H9 (cell line): ENCODE measurements around the gene FAM9C. TPM values are rescaled to one million over a fixed set of nuclear protein-coding genes. Genes with fewer than 3 reads are reported as not detected.

Experiments used
- DNase-seq: peaks from one replicate; pipeline ENCODE4 v3.0.0-alpha.2; 2017
- H2AFZ ChIP-seq: one replicate; pipeline ENCODE4 v1.6.1; 2013; ENCODE audit warnings: mild to moderate bottlenecking, low read length, control low read depth, moderate library complexity
- H2AK5ac ChIP-seq: 2 replicates; pipeline ENCODE4 v1.6.1; 2013; ENCODE audit warnings: low read length, control low read depth, mixed read lengths; ENCODE audit not compliant: insufficient read length
- H2BK120ac ChIP-seq: one replicate; pipeline ENCODE4 v1.6.1; 2013; ENCODE audit warnings: low read depth, mild to moderate bottlenecking, low read length, control low read depth, inconsistent platforms; ENCODE audit not compliant: poor library complexity, severe bottlenecking
- H2BK12ac ChIP-seq: 2 replicates; pipeline ENCODE4 v1.6.1; 2013; ENCODE audit warnings: low read length, control low read depth, mixed read lengths, low read depth; ENCODE audit not compliant: insufficient read length
- H2BK15ac ChIP-seq: 2 replicates; pipeline ENCODE4 v1.6.1; 2013; ENCODE audit warnings: low read depth, low read length, control low read depth
- H2BK20ac ChIP-seq: one replicate; pipeline ENCODE4 v1.6.1; 2013; ENCODE audit warnings: low read depth, mild to moderate bottlenecking, low read length, control low read depth, inconsistent platforms; ENCODE audit not compliant: poor library complexity, severe bottlenecking
- H2BK5ac ChIP-seq: 2 replicates; pipeline ENCODE4 v1.6.1; 2013; ENCODE audit warnings: low read length, control low read depth, mixed read lengths; ENCODE audit not compliant: insufficient read length
- H3K14ac ChIP-seq: 2 replicates; pipeline ENCODE4 v1.6.1; 2013; ENCODE audit warnings: low read length, control low read depth; ENCODE audit not compliant: insufficient read depth
- H3K18ac ChIP-seq: 2 replicates; pipeline ENCODE4 v1.6.1; 2013; ENCODE audit warnings: low read depth, mild to moderate bottlenecking, mixed read lengths, low read length, control low read depth; ENCODE audit not compliant: insufficient read length
- H3K23ac ChIP-seq: 2 replicates; pipeline ENCODE4 v1.6.1; 2013; ENCODE audit warnings: low read length, control low read depth, mixed read lengths, low read depth; ENCODE audit not compliant: insufficient read length
- H3K23me2 ChIP-seq: 2 replicates; pipeline ENCODE4 v1.6.1; 2013; ENCODE audit warnings: low read depth, mild to moderate bottlenecking, mixed read lengths, low read length, control low read depth; ENCODE audit not compliant: insufficient read length, poor library complexity, severe bottlenecking
- H3K27ac ChIP-seq: 2 replicates; pipeline ENCODE4 v1.5.1; 2013; ENCODE audit warnings: low read length, control low read depth, mixed read lengths, low read depth; ENCODE audit not compliant: insufficient read length
- H3K27me3 ChIP-seq: 2 replicates; pipeline ENCODE4 v1.6.1; 2013; ENCODE audit warnings: low read length, control low read depth, inconsistent platforms; ENCODE audit not compliant: insufficient read depth
- H3K4ac ChIP-seq: 2 replicates; pipeline ENCODE4 v1.6.1; 2013; ENCODE audit warnings: low read depth, mild to moderate bottlenecking, control low read depth, inconsistent platforms, low read length, moderate library complexity
- H3K4me1 ChIP-seq: 2 replicates; pipeline ENCODE4 v1.6.1; 2013; ENCODE audit warnings: low read length, control low read depth, inconsistent platforms; ENCODE audit not compliant: insufficient read depth
- H3K4me2 ChIP-seq: 2 replicates; pipeline ENCODE4 v1.6.1; 2013; ENCODE audit warnings: low read length, control low read depth, mixed read lengths; ENCODE audit not compliant: insufficient read length, insufficient read depth
- H3K56ac ChIP-seq: 2 replicates; pipeline ENCODE4 v1.6.1; 2013; ENCODE audit warnings: low read depth, mild to moderate bottlenecking, mixed read lengths, low read length, control low read depth; ENCODE audit not compliant: insufficient read length
- H3K79me1 ChIP-seq: 2 replicates; pipeline ENCODE4 v1.6.1; 2013; ENCODE audit warnings: low read depth, mild to moderate bottlenecking, moderate library complexity, low read length, control low read depth, inconsistent platforms; ENCODE audit not compliant: insufficient read depth, poor library complexity, severe bottlenecking
- H3K79me2 ChIP-seq: 2 replicates; pipeline ENCODE4 v1.6.1; 2013; ENCODE audit warnings: low read length, control low read depth, inconsistent platforms; ENCODE audit not compliant: insufficient read depth
- H3K9ac ChIP-seq: 2 replicates; pipeline ENCODE4 v1.6.1; 2013; ENCODE audit warnings: low read length, control low read depth, mixed read lengths; ENCODE audit not compliant: insufficient read length; ENCODE audit errors: extremely low read depth
- H3K9me3 ChIP-seq: one replicate; pipeline ENCODE4 v1.6.1; 2013; ENCODE audit warnings: low read depth, low read length, inconsistent platforms; ENCODE audit not compliant: control insufficient read depth
- H3T11ph ChIP-seq: one replicate; pipeline ENCODE4 v1.6.1; 2013; ENCODE audit warnings: mild to moderate bottlenecking, low read length, control low read depth, inconsistent platforms
- H4K20me1 ChIP-seq: one replicate; pipeline ENCODE4 v1.6.1; 2013; ENCODE audit not compliant: control insufficient read depth, insufficient read length, insufficient read depth
- H4K5ac ChIP-seq: 2 replicates; pipeline ENCODE4 v1.6.1; 2013; ENCODE audit warnings: low read depth, mild to moderate bottlenecking, mixed read lengths, low read length, control low read depth; ENCODE audit not compliant: insufficient read length
- H4K8ac ChIP-seq: replicated peaks from 2 replicates; pipeline ENCODE4 v1.6.1; 2013; ENCODE audit warnings: low read length, control low read depth, mixed read lengths, low read depth; ENCODE audit not compliant: insufficient read length
- H4K91ac ChIP-seq: 2 replicates; pipeline ENCODE4 v1.6.1; 2013; ENCODE audit warnings: low read depth, mild to moderate bottlenecking, moderate library complexity, mixed read lengths, low read length, control low read depth; ENCODE audit not compliant: insufficient read length
- H3K27ac Mint-ChIP-seq, 3 experiments: 2 replicates in 2 of 3; 3 replicates in 1 of 3; pipeline ENCODE4 v1.8.0; 2020 to 2021; ENCODE audit warnings: mixed read lengths in 3 of 3, mild to moderate bottlenecking in 1 of 3, moderate library complexity in 1 of 3
- H3K27me3 Mint-ChIP-seq: 2 replicates; pipeline ENCODE4 v1.8.0; 2021; ENCODE audit warnings: low read depth, mild to moderate bottlenecking, moderate library complexity, mixed read lengths
- H3K36me3 Mint-ChIP-seq, 3 experiments: 2 replicates in 2 of 3; 3 replicates in 1 of 3; pipeline ENCODE4 v1.8.0; 2020 to 2021; ENCODE audit warnings: low read depth in 3 of 3, mixed read lengths in 3 of 3; ENCODE audit not compliant: insufficient read depth in 1 of 3
- H3K4me1 Mint-ChIP-seq, 2 experiments: 2 replicates each; pipeline ENCODE4 v1.8.0; 2020; ENCODE audit warnings: mixed read lengths in 2 of 2
- H3K4me3 Mint-ChIP-seq, 2 experiments: 2 replicates in 1 of 2; 3 replicates in 1 of 2; pipeline ENCODE4 v1.8.0; 2020 to 2021; ENCODE audit warnings: mild to moderate bottlenecking in 2 of 2, mixed read lengths in 2 of 2, moderate library complexity in 1 of 2
- H3K9me3 Mint-ChIP-seq, 2 experiments: 2 replicates in 1 of 2; 3 replicates in 1 of 2; pipeline ENCODE4 v1.8.0; 2020; ENCODE audit warnings: mild to moderate bottlenecking in 2 of 2, mixed read lengths in 2 of 2, moderate library complexity in 1 of 2
- WGBS: extraction: QIAGEN DNeasy Blood & Tissue Kit; methylation state at CpG from one replicate; pipeline ENCODE4 v1.1.7; 2013; ENCODE audit warnings: missing lambda C conversion rate, low lambda C conversion rate, mixed read lengths; ENCODE audit not compliant: insufficient read length; ENCODE audit errors: extremely low coverage; 5-methylcytosine and 5-hydroxymethylcytosine counted together
- total RNA-seq: library from RNA; stranded (reverse); gene quantifications from 2 replicates; pipeline ENCODE4 v1.2.1, GENCODE V29; 2021
- TF ChIP-seq, protein P1 (sequence below): fragments of 200-600 bp; sonication (generic); conservative IDR thresholded peaks from 3 replicates; pipeline ENCODE4 v1.8.0; 2021; ENCODE audit warnings: antibody characterized with exemption, mild to moderate bottlenecking

FAM9C gene
- total RNA-seq, 1 experiment from 2014 or later, result not detected

DNA sequence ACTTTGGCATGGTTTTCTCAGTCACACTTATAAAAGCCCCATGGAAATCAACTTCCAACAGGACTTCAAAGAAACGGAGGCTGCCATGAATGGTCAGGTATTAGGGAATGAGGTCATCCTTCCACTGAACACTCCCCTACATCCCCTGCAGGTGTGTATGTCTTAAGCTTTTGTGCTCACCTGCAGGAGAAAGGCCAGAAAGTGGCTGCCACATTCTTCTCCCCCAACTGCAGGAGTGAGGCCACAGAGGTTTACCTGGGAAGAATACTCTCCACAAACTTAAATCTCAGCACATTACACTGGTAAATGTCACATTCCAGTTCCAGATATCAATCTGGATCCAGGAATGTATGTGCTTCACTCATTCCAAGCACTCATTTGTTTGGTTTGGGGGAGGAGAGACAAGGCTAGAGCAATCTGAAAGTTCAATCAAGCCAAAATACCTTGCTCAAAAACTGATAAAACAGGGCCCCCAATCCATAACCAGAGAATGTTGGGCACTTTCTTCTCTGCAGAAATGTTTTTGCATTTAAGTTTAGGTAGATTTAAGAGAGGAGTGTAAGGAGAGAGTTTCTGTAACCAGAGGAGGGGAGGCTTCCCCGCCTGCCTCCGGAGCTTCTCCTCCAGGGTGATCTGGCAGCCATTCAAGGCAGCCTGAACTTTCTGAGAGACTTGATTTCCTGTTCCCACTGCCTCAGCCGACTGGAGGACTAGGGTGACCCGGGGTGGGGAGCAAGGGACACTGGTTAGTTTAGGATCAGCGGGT lies 15.4 kb downstream of the FAM9C start:
- WGBS, result no CpG with 5 or more reads among the region's 6 CpGs
- DNase-seq, result peak; percentile 53
- no peak overlapping the region for H3K56ac ChIP-seq
- TF ChIP-seq, protein P1, sequence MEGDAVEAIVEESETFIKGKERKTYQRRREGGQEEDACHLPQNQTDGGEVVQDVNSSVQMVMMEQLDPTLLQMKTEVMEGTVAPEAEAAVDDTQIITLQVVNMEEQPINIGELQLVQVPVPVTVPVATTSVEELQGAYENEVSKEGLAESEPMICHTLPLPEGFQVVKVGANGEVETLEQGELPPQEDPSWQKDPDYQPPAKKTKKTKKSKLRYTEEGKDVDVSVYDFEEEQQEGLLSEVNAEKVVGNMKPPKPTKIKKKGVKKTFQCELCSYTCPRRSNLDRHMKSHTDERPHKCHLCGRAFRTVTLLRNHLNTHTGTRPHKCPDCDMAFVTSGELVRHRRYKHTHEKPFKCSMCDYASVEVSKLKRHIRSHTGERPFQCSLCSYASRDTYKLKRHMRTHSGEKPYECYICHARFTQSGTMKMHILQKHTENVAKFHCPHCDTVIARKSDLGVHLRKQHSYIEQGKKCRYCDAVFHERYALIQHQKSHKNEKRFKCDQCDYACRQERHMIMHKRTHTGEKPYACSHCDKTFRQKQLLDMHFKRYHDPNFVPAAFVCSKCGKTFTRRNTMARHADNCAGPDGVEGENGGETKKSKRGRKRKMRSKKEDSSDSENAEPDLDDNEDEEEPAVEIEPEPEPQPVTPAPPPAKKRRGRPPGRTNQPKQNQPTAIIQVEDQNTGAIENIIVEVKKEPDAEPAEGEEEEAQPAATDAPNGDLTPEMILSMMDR, result no peak
- H3K9me3 ChIP-seq, result no peaks in the 10 kb centered on the region
- H3K4me3 Mint-ChIP-seq, result 0 out of 5 replicates have a peak overlapping the region, but pooled peaks of 1 of the 2 experiments have one; percentile 14
- peaks cover 54 to 74% of the 10 kb centered on the region in 2 experiments for H3K9me3 Mint-ChIP-seq
- H2BK15ac ChIP-seq, result no peak overlapping the region
- H2BK12ac ChIP-seq, result no peak overlapping the region
- H3K23me2 ChIP-seq, result no peaks in the 10 kb centered on the region
- H4K8ac ChIP-seq, result no peak overlapping the region
- H3K4me2 ChIP-seq, result no peak overlapping the region
- no peak overlapping the region for H4K91ac ChIP-seq
- H3K27ac ChIP-seq, result peak overlapping the region; percentile 54
- no peaks in the 10 kb centered on the region; the same call in 1 of the 2 replicates for H3K27me3 Mint-ChIP-seq
- H3K79me2 ChIP-seq, result no peaks in the 10 kb centered on the region
- no peak overlapping the region for H2BK120ac ChIP-seq
- H4K5ac ChIP-seq, result no peak overlapping the region
- no peak overlapping the region for H2BK5ac ChIP-seq
- no peak overlapping the region for H2AFZ ChIP-seq
- H3K18ac ChIP-seq, result no peak overlapping the region
- H3K14ac ChIP-seq, result no peak overlapping the region
- no peak overlapping the region for H2BK20ac ChIP-seq
- no peaks in the 10 kb centered on the region; a peak in 1 of 7 replicates for H3K36me3 Mint-ChIP-seq
- H3K79me1 ChIP-seq, result no peaks in the 10 kb centered on the region
- peaks cover 30 to 32% of the 10 kb centered on the region in 2 experiments for H3K4me1 Mint-ChIP-seq
- no peak overlapping the region for H3T11ph ChIP-seq
- H3K27me3 ChIP-seq, result no peaks in the 10 kb centered on the region
- H3K4me1 ChIP-seq, result peaks cover 10% of the 10 kb centered on the region
- H2AK5ac ChIP-seq, result no peak overlapping the region
- no peak overlapping the region for H3K23ac ChIP-seq
- H3K4ac ChIP-seq, result no peak overlapping the region
- no peak overlapping the region for H3K9ac ChIP-seq
- no peaks in the 10 kb centered on the region for H4K20me1 ChIP-seq
- peak overlapping the region; percentile 92 to 96 (median 96) for H3K27ac Mint-ChIP-seq
